G401.6 (cell line): ENCODE data around the gene AURKA.

Experiments used
- FAIRE-seq: peaks from 2 replicates; lab custom pipeline; 2012; peaks lifted over from hg19 to GRCh38; lab: Jason Lieb, UNC

AURKA gene

DNA sequence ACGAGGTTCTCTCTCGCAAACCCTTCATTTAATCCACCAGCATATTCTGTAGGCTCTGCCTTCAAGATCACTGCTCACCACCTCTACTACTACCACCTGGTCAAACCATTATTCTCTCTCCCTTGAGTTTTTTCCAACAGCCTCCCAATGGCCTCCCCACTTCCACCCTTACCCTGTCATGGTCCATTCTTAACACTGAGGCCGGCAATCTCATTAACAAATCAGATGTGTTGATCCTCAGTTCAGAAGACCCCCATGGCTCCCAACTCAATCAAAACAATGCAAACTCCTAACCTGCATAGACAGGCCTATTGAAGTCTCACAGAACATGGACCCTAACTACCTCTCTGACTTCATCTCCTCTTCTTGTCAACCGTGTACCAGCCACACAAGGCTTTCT is 2.2 kb downstream of the AURKA start:
- no peak for FAIRE-seq

DNA sequence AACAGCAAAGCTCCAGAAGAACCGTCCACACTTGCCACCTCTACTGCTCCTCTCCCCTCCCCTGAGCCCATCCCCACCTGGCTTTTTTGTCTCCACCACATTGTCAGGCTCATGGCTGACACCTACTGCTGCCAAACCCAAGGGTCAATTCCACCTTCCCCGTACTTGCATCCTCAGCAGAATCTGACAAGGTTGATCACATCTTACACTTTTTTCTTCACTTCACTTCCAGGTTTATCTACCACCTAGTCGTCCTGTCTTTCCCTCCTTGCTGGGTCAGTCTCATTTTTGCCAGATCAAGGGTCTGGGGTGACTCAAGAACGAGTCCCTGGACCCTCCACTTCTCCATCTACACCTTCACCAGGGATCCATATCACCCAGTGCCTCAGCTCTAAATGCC is 3.1 kb downstream of the AURKA start:
- FAIRE-seq: no peak

DNA sequence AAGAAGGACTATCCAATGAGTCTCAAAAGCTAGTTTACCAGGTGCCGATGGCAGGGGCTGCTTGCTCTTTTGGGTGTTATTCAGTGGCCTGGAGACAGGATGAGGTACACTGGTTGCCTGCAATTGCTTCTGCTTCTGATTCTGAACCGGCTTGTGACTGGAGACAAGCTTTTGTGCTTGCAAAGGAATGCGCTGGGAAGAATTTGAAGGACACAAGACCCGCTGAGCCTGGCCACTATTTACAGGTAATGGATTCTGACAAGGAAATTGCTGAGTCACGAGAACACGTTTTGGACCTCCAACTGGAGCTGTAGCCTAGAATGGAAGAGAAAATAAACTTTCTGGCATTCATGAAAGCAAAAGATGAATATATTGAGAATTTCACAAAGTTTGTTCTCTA is 5.8 kb downstream of the AURKA start:
- FAIRE-seq: no peak

DNA sequence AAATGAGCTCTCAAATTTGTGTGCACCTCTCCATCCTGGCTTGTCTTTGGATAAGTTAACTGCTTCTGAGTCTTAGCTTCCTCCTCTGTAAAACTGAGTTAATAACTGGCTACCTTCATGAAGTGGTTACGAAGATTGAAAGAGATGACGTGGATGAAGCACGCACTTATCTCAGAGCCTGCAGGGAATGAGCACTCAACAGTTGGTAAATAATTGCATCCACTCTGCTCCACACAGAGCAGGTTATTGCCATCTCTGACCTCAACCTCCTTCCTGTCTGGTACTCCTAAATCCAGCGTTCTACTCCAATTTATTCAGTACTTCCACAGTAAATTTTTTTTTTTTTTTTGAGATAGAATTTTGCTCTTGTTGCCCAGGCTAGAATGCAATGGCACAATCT is 6.9 kb downstream of the AURKA start:
- FAIRE-seq: no peak

DNA sequence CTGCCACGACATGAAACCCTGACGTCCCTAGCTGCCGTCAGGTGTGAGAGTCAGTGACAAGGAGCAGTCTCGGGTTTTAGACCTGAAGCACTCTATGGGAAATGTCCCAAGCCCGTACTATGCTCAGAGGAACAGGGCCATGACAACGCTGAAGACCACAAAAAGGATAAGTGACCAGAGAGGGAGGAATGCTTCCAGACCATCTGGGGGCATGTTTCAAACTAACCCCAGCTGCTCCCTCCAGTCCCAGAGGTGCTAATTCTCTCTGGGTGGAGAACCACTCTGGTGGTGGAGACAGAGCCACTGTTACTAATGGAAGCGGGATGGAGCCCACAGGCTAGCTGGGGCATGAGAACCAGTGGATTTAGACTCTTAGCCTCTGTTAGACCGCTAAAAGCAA is 8.7 kb downstream of the AURKA start:
- FAIRE-seq: no peak

DNA sequence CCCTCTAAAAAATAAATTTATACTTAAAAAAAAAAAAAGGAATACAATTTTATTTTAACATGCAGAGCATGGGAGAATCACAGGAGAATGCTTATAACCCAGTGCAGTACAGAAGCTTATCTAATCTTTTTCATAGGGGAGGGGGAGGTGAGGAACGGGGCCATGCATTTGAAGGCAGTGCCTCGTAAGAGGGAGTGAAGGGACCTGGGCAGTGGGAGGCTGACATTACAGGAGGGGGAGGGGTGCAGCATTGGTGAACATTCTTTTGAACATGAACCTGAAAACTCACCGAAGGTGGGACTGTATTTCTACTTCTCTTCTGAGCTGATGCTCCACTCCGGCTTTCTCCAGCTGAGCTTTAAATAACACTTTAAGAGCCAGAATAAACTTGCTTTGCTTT is 9.3 kb downstream of the AURKA start:
- FAIRE-seq: no peak

DNA sequence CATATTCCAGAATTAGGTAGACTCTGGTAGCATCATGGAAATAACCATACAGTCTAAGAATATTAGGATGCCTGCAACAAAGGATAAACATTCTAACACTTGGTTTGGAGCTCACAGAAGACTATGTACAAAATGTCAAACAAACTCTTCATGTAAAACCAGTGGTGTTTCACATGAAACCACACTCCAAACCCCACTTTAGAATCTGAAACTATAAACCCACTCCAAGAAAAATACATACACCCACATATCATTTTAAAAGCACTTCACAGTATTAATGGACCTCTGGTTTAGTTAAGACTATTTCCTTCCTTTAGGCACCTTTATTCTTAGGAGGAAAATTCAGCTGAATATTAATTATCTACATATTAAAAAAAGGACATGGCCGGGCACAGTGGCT is 10.5 kb downstream of the AURKA start:
- FAIRE-seq: no peak

DNA sequence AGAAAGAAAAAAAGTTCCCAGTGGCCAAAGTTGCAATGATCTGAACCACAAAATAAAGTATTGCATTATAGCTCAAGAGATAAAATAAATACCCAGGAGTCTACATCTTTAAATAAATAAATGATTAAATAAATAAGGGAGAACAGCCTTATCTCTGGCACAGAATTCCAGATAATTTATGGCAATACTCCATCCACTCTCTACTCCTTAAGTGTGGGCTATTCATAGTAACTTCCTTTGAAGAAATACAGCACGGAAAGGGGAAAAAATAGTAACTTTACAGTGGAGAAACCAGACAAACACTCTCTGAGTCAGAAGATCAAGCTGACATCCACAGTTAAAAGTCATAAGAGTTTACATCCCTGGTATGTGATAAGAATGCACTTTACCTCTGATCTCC is 11.6 kb downstream of the AURKA start:
- FAIRE-seq: no peak

DNA sequence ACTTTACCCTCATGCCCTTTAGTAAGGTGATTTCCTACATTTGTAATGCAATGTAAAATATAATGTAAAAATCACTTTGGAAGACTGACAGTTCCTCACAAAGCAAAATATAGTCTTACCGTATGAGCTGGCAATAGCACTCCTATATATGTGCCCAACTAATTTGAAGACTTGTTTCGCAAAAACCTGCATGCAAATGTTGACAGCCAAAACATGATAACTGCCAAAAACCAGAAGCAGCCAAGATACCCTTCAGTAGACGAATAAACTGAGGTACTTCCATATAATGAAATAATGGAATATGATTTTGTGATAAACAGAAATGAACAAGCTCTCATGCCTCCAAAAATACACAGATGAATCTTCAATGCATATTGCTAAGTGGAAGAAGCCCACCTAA is 13.6 kb downstream of the AURKA start:
- no peak for FAIRE-seq

DNA sequence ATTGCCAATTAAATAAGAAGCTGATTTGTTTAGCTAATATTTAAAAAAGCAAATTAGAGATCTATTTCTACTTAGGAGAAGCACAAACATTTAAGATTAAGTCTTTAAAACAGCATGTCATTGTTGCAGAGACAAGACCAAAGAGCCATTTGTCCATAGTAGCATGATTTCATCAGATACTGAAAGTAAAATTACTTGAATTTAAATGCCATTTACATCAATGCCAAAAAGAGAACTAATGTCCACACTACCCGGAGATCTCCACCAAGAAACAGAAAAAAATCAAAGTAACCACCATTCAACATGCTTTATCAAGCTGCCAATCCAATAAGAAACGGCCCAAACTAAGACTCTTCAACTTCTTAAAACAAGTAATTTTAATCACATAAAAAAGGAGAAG is 15.7 kb downstream of the AURKA start:
- FAIRE-seq: no peak

DNA sequence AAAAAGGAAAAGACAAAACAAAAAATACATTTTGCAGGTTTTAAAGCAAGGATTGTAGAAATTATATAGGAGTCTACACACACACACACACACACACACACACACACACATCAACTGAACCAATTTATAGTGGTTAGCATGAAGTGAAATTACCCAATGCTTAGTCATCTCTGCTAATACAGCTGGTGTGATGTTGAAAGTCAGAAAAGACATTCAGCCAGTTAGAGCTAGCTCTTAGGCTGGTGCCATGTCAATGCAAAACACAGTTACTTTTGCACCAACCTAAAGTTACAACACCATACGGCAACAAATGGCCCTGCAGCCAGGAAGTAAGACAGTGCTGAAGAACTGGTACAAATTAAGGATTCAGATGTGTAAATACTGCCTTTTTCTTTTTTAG is 18.1 kb downstream of the AURKA start:
- FAIRE-seq: no peak

DNA sequence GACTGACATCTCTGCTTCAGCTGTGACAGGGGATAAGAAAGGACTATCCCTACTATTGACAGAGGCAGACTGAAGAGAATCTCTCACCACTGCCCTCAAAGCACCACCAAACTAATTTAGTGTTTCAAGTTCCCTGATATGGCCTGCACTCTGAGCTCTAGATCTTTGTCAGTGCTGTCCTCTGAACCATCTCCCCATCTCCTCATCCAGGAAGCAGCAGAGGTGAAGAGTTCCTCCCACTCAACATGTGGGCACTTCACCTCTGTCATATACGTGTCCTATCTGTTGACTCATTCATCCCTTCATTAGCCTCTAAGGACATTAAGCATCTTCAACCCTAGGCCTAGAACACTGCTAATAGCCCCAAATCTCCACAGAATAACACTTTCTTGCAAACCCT is 19.2 kb downstream of the AURKA start:
- FAIRE-seq: no peak

DNA sequence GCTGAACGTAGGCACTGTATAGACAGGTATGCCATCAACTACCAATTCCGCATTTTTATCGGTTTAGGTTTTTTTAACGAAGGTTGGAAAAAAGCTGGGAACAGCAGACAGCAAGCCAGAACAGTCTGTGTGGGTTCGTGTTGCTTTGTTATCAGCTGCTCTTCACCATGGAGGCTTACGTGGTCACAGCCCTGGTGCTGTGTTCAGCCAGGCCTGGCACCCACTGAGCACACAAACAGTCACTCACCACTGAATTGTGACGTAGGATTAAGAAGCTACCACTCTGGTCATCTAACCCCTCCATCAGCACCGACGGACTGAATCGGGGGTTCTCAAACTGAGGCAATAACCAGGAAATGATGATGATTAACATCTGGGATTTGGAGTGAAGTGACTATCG is 20.0 kb downstream of the AURKA start:
- FAIRE-seq: no peak

DNA sequence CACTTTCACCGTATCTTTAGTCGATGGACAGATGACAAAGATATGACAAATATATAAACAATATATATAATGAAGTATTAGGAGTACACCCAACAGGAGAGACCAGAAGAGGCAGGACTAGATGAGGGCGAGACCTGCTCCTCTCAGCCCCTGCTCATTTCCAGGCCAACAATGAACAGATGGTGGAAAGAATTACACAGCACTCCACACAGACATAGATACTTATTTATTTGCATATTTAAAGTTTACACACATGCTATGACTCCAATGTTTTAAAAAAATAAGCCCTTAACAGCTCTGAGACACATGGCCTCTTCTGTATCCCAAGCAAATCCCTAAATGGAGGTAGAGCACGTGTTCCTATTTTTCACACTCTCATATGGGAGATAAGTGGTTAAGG is 22.8 kb downstream of the AURKA start:
- FAIRE-seq: no peak

DNA sequence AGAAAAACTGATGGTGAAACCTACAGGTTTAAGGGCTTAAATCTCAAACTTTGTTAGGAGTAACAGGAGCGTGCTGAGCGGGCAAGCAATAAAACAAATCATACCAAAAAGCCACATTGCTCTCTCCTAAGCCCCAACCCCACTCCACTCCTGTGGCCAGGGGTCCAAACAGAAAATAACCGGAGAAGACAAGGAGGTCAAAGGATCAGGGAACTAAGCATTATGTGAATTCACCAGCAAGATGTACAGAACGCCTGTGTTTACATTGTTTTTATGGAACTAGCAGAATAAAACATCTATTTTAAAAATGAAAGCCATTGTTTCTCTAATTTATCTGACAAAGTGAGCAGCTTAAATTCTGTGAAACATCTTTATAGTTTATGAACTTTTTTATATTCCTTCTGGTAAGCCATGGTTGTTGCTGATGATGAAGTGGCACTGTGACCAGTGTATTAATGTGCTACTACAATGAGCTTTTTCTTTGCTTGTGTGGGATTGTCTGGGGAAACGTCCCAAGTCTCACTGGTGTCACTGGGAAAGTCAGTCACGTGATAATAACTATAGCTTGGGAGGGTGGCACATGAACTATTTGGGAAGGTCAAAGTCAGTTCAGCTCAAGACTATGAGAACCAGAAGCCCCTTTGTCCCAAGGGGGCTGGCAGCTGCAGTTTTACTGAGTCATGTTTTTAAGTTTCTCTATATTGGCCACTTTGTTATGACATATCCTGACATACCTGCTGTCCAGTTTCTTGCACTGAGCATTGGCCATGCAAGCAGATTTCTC is 23.5 kb downstream of the AURKA start:
- FAIRE-seq: no peak

DNA sequence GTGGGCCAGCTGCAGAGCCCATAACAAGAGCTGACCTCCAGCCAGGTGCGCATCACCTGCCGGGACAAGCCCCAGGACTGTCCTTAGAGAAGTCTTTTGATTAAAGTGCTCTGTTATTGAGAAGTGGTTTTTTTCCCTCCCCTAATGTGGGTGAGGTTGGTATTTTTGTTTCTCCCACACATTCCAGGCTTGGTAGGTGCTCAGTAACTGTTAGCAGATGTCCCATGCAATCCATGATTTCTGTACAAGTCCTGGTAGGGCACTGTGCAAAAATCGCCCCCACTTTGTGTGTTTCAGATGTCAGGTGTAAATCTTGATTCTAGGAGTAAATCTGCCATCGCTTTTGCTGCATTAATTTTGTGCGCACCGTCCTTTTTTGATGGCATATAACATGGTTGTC is 28.5 kb downstream of the AURKA start:
- FAIRE-seq: no peak

DNA sequence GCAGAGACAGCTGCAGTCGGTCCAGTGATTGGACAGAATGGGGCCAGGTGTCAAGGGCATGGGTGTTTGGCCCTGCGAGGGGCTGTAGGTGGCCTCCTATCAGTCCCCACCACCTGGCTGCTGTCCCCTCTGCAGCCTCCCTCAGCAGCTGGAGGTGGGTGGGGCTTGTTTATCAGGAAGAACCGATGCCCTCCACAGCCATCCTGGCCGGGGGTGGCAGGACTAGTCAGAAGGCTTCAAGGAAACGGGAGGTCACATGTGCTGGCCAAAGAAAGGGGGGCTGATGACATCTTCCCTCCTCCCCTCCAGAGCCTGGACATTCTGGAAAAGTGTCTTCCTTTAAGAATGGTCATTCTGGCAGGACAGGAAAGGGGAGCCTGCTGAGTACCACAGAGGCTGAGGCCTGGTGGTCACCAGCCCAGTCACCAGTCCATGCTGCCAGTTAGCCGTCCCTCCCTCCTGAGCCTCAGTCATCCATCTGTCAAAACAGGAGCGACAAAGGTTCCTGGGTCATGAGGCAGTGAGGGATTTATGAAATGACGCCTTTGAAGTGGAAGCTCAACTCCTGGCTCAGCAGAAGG is 29.1 kb downstream of the AURKA start:
- no peak for FAIRE-seq

DNA sequence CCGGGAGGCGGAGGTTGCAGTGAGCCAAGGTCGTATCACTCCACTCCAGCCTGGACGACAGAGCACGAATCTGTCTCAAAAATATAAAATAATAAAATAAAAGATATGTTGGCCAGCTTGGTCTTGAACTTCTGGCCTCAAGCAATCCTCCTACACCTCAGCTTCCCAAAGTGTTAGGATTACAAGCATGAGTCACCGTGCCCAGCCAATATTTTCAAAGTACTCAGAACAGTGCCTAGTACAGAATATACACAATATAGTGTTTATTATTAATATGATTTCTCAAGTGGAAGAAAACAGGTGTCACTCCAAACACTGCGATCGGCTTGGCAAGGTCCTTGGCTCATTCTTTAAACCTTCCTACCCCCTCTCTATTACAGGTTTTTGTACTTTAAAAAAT is 30.1 kb downstream of the AURKA start:
- FAIRE-seq: no peak

DNA sequence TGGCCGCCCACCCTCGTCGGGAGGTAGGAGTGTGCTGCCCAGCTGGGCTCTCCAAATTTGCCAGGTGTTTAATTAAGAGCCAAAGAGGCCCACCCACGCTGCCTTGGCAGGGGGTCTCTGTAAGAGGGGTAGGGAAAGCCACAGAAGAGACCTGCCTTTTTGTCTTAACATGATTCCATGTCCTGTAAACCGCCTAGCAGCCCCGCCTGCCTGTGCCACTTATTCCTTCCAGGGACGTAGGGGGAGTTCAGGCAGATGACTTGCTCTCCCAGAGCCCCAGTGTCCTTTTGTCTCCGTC is 31.2 kb downstream of the AURKA start:
- FAIRE-seq: no peak

DNA sequence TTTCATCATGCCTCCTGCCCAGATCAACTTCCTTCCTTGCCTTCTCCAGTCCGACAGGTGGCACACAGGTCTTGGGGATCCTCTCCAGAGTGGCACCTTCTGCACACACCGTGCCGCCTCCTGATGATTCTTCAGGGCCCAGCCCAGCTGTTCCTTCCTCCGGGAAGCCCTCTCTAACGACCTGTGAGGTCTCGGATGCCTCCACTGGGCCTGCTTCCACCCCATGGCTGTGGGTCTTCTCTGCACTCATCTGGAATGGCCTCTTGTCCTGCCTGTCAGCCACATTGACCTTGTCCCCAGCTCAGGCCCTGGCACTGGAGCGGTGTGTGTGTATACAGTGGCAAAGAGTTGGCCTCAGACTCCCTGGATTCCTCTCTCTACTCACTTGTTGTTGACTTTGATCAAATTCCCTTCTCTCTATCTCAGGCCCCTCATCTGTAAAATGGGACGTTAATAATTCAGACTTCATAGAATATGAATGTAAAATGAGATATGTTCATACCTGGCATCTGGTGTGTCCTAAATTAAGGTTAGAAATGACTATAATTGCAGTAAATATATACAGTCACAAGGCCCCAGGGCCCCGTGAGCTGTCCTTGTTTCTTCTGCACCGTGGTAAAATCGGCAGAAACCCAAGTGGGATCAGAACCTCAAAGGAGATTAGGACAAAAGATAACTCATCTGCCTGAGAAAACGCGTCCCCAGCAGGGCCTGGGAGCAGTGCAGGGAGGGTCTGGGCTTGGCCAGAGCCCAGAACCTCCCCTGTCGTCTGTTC is 31.7 kb downstream of the AURKA start:
- no peak for FAIRE-seq

DNA sequence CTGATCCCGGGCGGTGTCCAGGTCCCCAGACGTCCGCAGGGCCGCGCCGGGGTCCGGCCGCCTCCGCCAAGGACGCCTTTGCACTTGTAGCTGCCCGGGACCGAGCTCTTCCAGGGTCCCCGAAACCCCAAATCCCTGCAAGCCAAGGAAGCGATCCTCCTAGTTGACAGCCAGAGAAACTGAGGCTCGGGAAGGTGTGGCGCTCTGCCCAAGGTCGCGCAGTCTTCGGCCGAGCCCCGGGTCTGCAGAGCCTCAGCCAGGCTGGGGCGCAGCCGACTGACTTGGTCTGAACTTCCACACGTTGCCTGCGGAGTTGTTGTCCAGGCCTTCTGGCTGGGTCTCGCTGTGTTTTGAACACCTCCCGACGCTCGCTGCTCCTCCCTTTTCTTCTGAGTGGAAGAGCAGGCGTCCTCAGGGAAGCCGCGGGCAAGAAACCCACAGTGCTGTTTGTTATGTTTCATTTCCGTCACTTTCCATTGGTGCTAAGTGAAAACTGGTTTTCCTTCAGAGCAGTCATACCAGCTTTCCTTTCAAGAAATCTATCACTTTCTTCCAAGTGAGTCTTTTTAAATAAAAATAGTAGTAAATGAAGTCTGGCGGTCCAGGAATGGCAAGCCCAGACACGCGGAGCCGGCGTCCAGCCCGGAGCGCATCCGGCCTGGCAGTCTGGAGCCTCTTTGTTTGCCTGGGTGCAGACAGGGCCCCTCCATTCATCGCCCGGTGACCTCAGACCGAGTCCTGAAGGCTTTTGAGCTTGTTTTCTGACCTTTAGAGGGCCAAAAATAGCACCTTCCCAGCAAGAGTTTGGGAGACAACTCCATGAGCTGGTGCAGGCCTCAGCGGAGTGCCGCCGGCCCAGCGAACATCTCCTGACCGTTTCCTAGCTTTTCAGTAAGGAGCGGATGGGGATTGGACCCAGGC is 32.5 kb downstream of the AURKA start:
- no peak for FAIRE-seq

DNA sequence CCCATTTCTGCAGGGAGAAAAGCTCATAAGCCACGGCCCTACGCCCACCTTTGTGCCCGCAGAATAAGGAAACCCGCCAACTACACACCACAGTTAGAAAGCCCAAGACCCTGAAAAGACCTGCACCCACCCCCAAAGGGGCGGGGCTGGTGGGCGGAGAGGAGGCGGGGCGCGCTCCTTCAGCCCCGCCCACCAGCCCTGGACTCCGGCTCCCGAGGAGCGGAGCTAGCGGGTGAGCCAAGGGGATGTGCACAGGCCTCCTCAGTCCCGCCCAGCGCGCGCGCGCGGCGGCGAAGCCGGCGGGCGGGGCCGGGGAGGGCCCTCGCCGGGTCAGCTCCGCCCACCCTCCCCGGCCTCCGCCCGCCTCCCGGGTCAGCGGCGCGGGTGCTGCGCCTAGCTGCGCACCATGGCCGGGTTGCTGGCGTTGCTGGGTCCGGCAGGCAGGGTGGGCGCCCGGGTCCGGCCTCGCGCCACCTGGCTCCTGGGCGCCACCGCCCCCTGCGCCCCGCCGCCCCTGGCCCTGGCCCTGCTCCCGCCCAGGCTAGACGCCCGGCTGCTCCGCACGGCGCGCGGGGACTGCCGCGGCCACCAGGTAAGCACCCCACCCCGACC is 33.3 kb downstream of the AURKA start, which contains the start of gene FAM210B:
Gene FAM210B (plus strand): TSS at position 375 of the 612 bp plus-strand sequence. CDS start 32 bp downstream, at position 407.
- no peak for FAIRE-seq
